GM15510 (cell line): ENCODE results near the gene TRPM3.

ENCODE experiments used
- POLR2A ChIP-seq: IDR thresholded peaks from 3 replicates; pipeline ENCODE4 v1.6.1; 2011; ENCODE audit warnings: borderline replicate concordance; ENCODE audit not compliant: insufficient read length; ENCODE audit errors: extremely low read depth

The TRPM3 gene

GRCh38 chr9:70981312-70981711 lies 140.1 kb downstream of the TRPM3 start:
- TF ChIP-seq POLR2A: no peak

- no peak for TF ChIP-seq POLR2A
Measured at GRCh38 chr9:70979966-70980365, 141.5 kb downstream of the TRPM3 start.

- TF ChIP-seq POLR2A: no peak
Measured at GRCh38 chr9:70978085-70978484, 143.3 kb downstream of the TRPM3 start.

- TF ChIP-seq POLR2A: no peak
Measured at GRCh38 chr9:70975821-70976220, 145.6 kb downstream of the TRPM3 start.

GRCh38 chr9:70971723-70972122 lies 149.7 kb downstream of the TRPM3 start:
- no peak for TF ChIP-seq POLR2A

GRCh38 chr9:70964861-70965260 lies 156.6 kb downstream of the TRPM3 start:
- TF ChIP-seq POLR2A: no peak

GRCh38 chr9:70963554-70963953 lies 157.9 kb downstream of the TRPM3 start:
- no peak for TF ChIP-seq POLR2A

- no peak for TF ChIP-seq POLR2A
Measured at GRCh38 chr9:70962761-70963440, 158.5 kb downstream of the TRPM3 start.

- TF ChIP-seq POLR2A: no peak
Measured at GRCh38 chr9:70959366-70959765, 162.1 kb downstream of the TRPM3 start.

- TF ChIP-seq POLR2A: no peak
Measured at GRCh38 chr9:70954596-70955143, 166.8 kb downstream of the TRPM3 start.

- no peak for TF ChIP-seq POLR2A
Measured at GRCh38 chr9:70954126-70954525, 167.3 kb downstream of the TRPM3 start.

GRCh38 chr9:70951749-70952727 lies 169.4 kb downstream of the TRPM3 start:
- no peak for TF ChIP-seq POLR2A

GRCh38 chr9:70950270-70950669 lies 171.2 kb downstream of the TRPM3 start:
- no peak for TF ChIP-seq POLR2A

- no peak for TF ChIP-seq POLR2A
Measured at GRCh38 chr9:70949239-70949638, 172.2 kb downstream of the TRPM3 start.

GRCh38 chr9:70948744-70949143 lies 172.7 kb downstream of the TRPM3 start:
- no peak for TF ChIP-seq POLR2A

- TF ChIP-seq POLR2A: no peak
Measured at GRCh38 chr9:70947511-70947910, 173.9 kb downstream of the TRPM3 start.

- TF ChIP-seq POLR2A: no peak
Measured at GRCh38 chr9:70947086-70947485, 174.3 kb downstream of the TRPM3 start.

- no peak for TF ChIP-seq POLR2A
Measured at GRCh38 chr9:70945301-70945700, 176.1 kb downstream of the TRPM3 start.
